HG02973 (cell line): ENCODE measurements around the gene TEDDM1.
"Not testable (repeated sequence)": the region's sequence is repeated elsewhere in the genome, so short reads cannot be mapped to it uniquely, and the experiment has no call there.

ENCODE experiments used
- ATAC-seq: cut with Tn5 transposase; IDR thresholded peaks from one replicate; pipeline ENCODE4 v1.9.1; 2021; ENCODE audit warnings: moderate library complexity; ENCODE audit not compliant: unreplicated experiment

The TEDDM1 gene

GRCh38 chr1:182400567-182400966 lies at the start of gene TEDDM1:
TSS of gene TEDDM1 (minus strand) at chr1:182400667. CDS start at chr1:182400485, 182 bp downstream.
- no peak for ATAC-seq

GRCh38 chr1:182450087-182450486 lies 49.6 kb upstream of the TEDDM1 start, which contains the start of gene RGSL1:
TSS of gene RGSL1 (plus strand) at chr1:182450146. CDS start at chr1:182450166, 20 bp downstream.
- ATAC-seq: no peak

- ATAC-seq: no peak
Measured at GRCh38 chr1:182447660-182448059, 47.2 kb upstream of the TEDDM1 start.

- ATAC-seq: not testable (repeated sequence)
Measured at GRCh38 chr1:182447124-182447523, 46.7 kb upstream of the TEDDM1 start.

- peak; percentile 51 for ATAC-seq
Measured at GRCh38 chr1:182446033-182446669, 45.7 kb upstream of the TEDDM1 start.

GRCh38 chr1:182444497-182444896 lies 44.0 kb upstream of the TEDDM1 start:
- ATAC-seq: no peak

GRCh38 chr1:182442333-182442732 lies 41.9 kb upstream of the TEDDM1 start:
- ATAC-seq: no peak

- no peak for ATAC-seq
Measured at GRCh38 chr1:182441719-182442118, 41.3 kb upstream of the TEDDM1 start.

- ATAC-seq: no peak
Measured at GRCh38 chr1:182438326-182438725, 37.9 kb upstream of the TEDDM1 start.

GRCh38 chr1:182433580-182433979 lies 33.1 kb upstream of the TEDDM1 start:
- no peak for ATAC-seq

GRCh38 chr1:182431278-182431677 lies 30.8 kb upstream of the TEDDM1 start:
- no peak for ATAC-seq

GRCh38 chr1:182430263-182431068 lies 30.0 kb upstream of the TEDDM1 start:
- ATAC-seq: no peak

GRCh38 chr1:182428043-182428442 lies 27.6 kb upstream of the TEDDM1 start:
- peak; percentile 34 for ATAC-seq

- ATAC-seq: peak; percentile 62
Measured at GRCh38 chr1:182426442-182427430, 26.3 kb upstream of the TEDDM1 start.

GRCh38 chr1:182415789-182416188 lies 15.3 kb upstream of the TEDDM1 start:
- ATAC-seq: no peak

GRCh38 chr1:182413969-182414368 lies 13.5 kb upstream of the TEDDM1 start:
- no peak for ATAC-seq

GRCh38 chr1:182413486-182413885 lies 13.0 kb upstream of the TEDDM1 start:
- ATAC-seq: no peak

GRCh38 chr1:182410620-182411273 lies 10.3 kb upstream of the TEDDM1 start:
- no peak for ATAC-seq

GRCh38 chr1:182410138-182410537 lies 9.7 kb upstream of the TEDDM1 start:
- no peak for ATAC-seq

GRCh38 chr1:182408435-182409075 lies 8.1 kb upstream of the TEDDM1 start:
- ATAC-seq: no peak
